H9 (cell line): Measurements from ENCODE around the gene MFGE8. TPM values are rescaled to one million over a fixed set of nuclear protein-coding genes. Genes with fewer than 3 reads are reported as not detected.

ENCODE experiments used
- DNase-seq: peaks from one replicate; pipeline ENCODE4 v3.0.0-alpha.2; 2017
- H2AFZ ChIP-seq: one replicate; pipeline ENCODE4 v1.6.1; 2013; ENCODE audit warnings: mild to moderate bottlenecking, low read length, control low read depth, moderate library complexity
- H2AK5ac ChIP-seq: 2 replicates; pipeline ENCODE4 v1.6.1; 2013; ENCODE audit warnings: low read length, control low read depth, mixed read lengths; ENCODE audit not compliant: insufficient read length
- H2BK120ac ChIP-seq: one replicate; pipeline ENCODE4 v1.6.1; 2013; ENCODE audit warnings: low read depth, mild to moderate bottlenecking, low read length, control low read depth, inconsistent platforms; ENCODE audit not compliant: poor library complexity, severe bottlenecking
- H2BK12ac ChIP-seq: 2 replicates; pipeline ENCODE4 v1.6.1; 2013; ENCODE audit warnings: low read length, control low read depth, mixed read lengths, low read depth; ENCODE audit not compliant: insufficient read length
- H2BK15ac ChIP-seq: 2 replicates; pipeline ENCODE4 v1.6.1; 2013; ENCODE audit warnings: low read depth, low read length, control low read depth
- H2BK20ac ChIP-seq: one replicate; pipeline ENCODE4 v1.6.1; 2013; ENCODE audit warnings: low read depth, mild to moderate bottlenecking, low read length, control low read depth, inconsistent platforms; ENCODE audit not compliant: poor library complexity, severe bottlenecking
- H2BK5ac ChIP-seq: 2 replicates; pipeline ENCODE4 v1.6.1; 2013; ENCODE audit warnings: low read length, control low read depth, mixed read lengths; ENCODE audit not compliant: insufficient read length
- H3K14ac ChIP-seq: 2 replicates; pipeline ENCODE4 v1.6.1; 2013; ENCODE audit warnings: low read length, control low read depth; ENCODE audit not compliant: insufficient read depth
- H3K18ac ChIP-seq: 2 replicates; pipeline ENCODE4 v1.6.1; 2013; ENCODE audit warnings: low read depth, mild to moderate bottlenecking, mixed read lengths, low read length, control low read depth; ENCODE audit not compliant: insufficient read length
- H3K23ac ChIP-seq: 2 replicates; pipeline ENCODE4 v1.6.1; 2013; ENCODE audit warnings: low read length, control low read depth, mixed read lengths, low read depth; ENCODE audit not compliant: insufficient read length
- H3K23me2 ChIP-seq: 2 replicates; pipeline ENCODE4 v1.6.1; 2013; ENCODE audit warnings: low read depth, mild to moderate bottlenecking, mixed read lengths, low read length, control low read depth; ENCODE audit not compliant: insufficient read length, poor library complexity, severe bottlenecking
- H3K27ac ChIP-seq: 2 replicates; pipeline ENCODE4 v1.5.1; 2013; ENCODE audit warnings: low read length, control low read depth, mixed read lengths, low read depth; ENCODE audit not compliant: insufficient read length
- H3K27me3 ChIP-seq: 2 replicates; pipeline ENCODE4 v1.6.1; 2013; ENCODE audit warnings: low read length, control low read depth, inconsistent platforms; ENCODE audit not compliant: insufficient read depth
- H3K4ac ChIP-seq: 2 replicates; pipeline ENCODE4 v1.6.1; 2013; ENCODE audit warnings: low read depth, mild to moderate bottlenecking, control low read depth, inconsistent platforms, low read length, moderate library complexity
- H3K4me1 ChIP-seq: 2 replicates; pipeline ENCODE4 v1.6.1; 2013; ENCODE audit warnings: low read length, control low read depth, inconsistent platforms; ENCODE audit not compliant: insufficient read depth
- H3K4me2 ChIP-seq: 2 replicates; pipeline ENCODE4 v1.6.1; 2013; ENCODE audit warnings: low read length, control low read depth, mixed read lengths; ENCODE audit not compliant: insufficient read length, insufficient read depth
- H3K56ac ChIP-seq: 2 replicates; pipeline ENCODE4 v1.6.1; 2013; ENCODE audit warnings: low read depth, mild to moderate bottlenecking, mixed read lengths, low read length, control low read depth; ENCODE audit not compliant: insufficient read length
- H3K79me1 ChIP-seq: 2 replicates; pipeline ENCODE4 v1.6.1; 2013; ENCODE audit warnings: low read depth, mild to moderate bottlenecking, moderate library complexity, low read length, control low read depth, inconsistent platforms; ENCODE audit not compliant: insufficient read depth, poor library complexity, severe bottlenecking
- H3K79me2 ChIP-seq: 2 replicates; pipeline ENCODE4 v1.6.1; 2013; ENCODE audit warnings: low read length, control low read depth, inconsistent platforms; ENCODE audit not compliant: insufficient read depth
- H3K9ac ChIP-seq: 2 replicates; pipeline ENCODE4 v1.6.1; 2013; ENCODE audit warnings: low read length, control low read depth, mixed read lengths; ENCODE audit not compliant: insufficient read length; ENCODE audit errors: extremely low read depth
- H3K9me3 ChIP-seq: one replicate; pipeline ENCODE4 v1.6.1; 2013; ENCODE audit warnings: low read depth, low read length, inconsistent platforms; ENCODE audit not compliant: control insufficient read depth
- H3T11ph ChIP-seq: one replicate; pipeline ENCODE4 v1.6.1; 2013; ENCODE audit warnings: mild to moderate bottlenecking, low read length, control low read depth, inconsistent platforms
- H4K20me1 ChIP-seq: one replicate; pipeline ENCODE4 v1.6.1; 2013; ENCODE audit not compliant: control insufficient read depth, insufficient read length, insufficient read depth
- H4K5ac ChIP-seq: 2 replicates; pipeline ENCODE4 v1.6.1; 2013; ENCODE audit warnings: low read depth, mild to moderate bottlenecking, mixed read lengths, low read length, control low read depth; ENCODE audit not compliant: insufficient read length
- H4K8ac ChIP-seq: replicated peaks from 2 replicates; pipeline ENCODE4 v1.6.1; 2013; ENCODE audit warnings: low read length, control low read depth, mixed read lengths, low read depth; ENCODE audit not compliant: insufficient read length
- H4K91ac ChIP-seq: 2 replicates; pipeline ENCODE4 v1.6.1; 2013; ENCODE audit warnings: low read depth, mild to moderate bottlenecking, moderate library complexity, mixed read lengths, low read length, control low read depth; ENCODE audit not compliant: insufficient read length
- H3K27ac Mint-ChIP-seq, 3 experiments: 2 replicates in 2 of 3; 3 replicates in 1 of 3; pipeline ENCODE4 v1.8.0; 2020 to 2021; ENCODE audit warnings: mixed read lengths in 3 of 3, mild to moderate bottlenecking in 1 of 3, moderate library complexity in 1 of 3
- H3K27me3 Mint-ChIP-seq: 2 replicates; pipeline ENCODE4 v1.8.0; 2021; ENCODE audit warnings: low read depth, mild to moderate bottlenecking, moderate library complexity, mixed read lengths
- H3K36me3 Mint-ChIP-seq, 3 experiments: 2 replicates in 2 of 3; 3 replicates in 1 of 3; pipeline ENCODE4 v1.8.0; 2020 to 2021; ENCODE audit warnings: low read depth in 3 of 3, mixed read lengths in 3 of 3; ENCODE audit not compliant: insufficient read depth in 1 of 3
- H3K4me1 Mint-ChIP-seq, 2 experiments: 2 replicates each; pipeline ENCODE4 v1.8.0; 2020; ENCODE audit warnings: mixed read lengths in 2 of 2
- H3K4me3 Mint-ChIP-seq, 2 experiments: 2 replicates in 1 of 2; 3 replicates in 1 of 2; pipeline ENCODE4 v1.8.0; 2020 to 2021; ENCODE audit warnings: mild to moderate bottlenecking in 2 of 2, mixed read lengths in 2 of 2, moderate library complexity in 1 of 2
- H3K9me3 Mint-ChIP-seq, 2 experiments: 2 replicates in 1 of 2; 3 replicates in 1 of 2; pipeline ENCODE4 v1.8.0; 2020; ENCODE audit warnings: mild to moderate bottlenecking in 2 of 2, mixed read lengths in 2 of 2, moderate library complexity in 1 of 2
- WGBS: extraction: QIAGEN DNeasy Blood & Tissue Kit; methylation state at CpG from one replicate; pipeline ENCODE4 v1.1.7; 2013; ENCODE audit warnings: missing lambda C conversion rate, low lambda C conversion rate, mixed read lengths; ENCODE audit not compliant: insufficient read length; ENCODE audit errors: extremely low coverage; 5-methylcytosine and 5-hydroxymethylcytosine counted together
- total RNA-seq: library from RNA; stranded (reverse); gene quantifications from 2 replicates; pipeline ENCODE4 v1.2.1, GENCODE V29; 2021
- TF ChIP-seq, protein P1 (sequence below): fragments of 200-600 bp; sonication (generic); conservative IDR thresholded peaks from 3 replicates; pipeline ENCODE4 v1.8.0; 2021; ENCODE audit warnings: antibody characterized with exemption, mild to moderate bottlenecking

The MFGE8 gene
- total RNA-seq, 1 experiment from 2014 or later: 653 TPM

DNA sequence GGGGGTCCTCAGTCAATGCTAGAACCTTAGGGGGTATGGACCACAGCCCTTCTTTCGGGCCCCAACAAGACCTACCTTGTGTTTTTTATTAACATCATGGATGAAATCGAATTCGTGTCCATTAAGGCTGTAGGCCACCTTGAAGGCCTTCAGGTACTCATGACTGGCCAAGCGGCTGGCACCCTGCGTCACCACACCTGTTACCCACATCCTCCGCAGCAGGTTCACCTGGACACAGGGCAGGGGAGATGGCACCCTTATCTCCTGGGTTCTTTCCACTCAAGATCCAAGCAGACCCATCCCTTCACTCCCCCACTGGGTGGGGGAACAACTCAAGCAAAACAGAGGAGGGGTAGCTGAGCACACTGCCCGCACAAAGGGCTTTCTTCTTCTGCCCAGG lies 6.6 kb downstream of the MFGE8 start:
- Histone ChIP-seq H3T11ph (no peak overlapping the region), H4K91ac (no peak overlapping the region), H4K5ac (no peak overlapping the region), H2AK5ac (no peak overlapping the region), H3K9me3 (no peaks in the 10 kb centered on the region), H2BK5ac (no peak overlapping the region), H3K4me1 (peaks cover 8% of the 10 kb centered on the region), H3K4ac (no peak overlapping the region), H3K23me2 (no peaks in the 10 kb centered on the region), H3K18ac (no peak overlapping the region), H3K27ac (no peak overlapping the region), H3K14ac (no peak overlapping the region), H3K79me1 (peaks cover 21% of the 10 kb centered on the region), H2BK12ac (no peak overlapping the region), H2AFZ (no peak overlapping the region), H4K8ac (no peak overlapping the region), H3K27me3 (no peaks in the 10 kb centered on the region), H4K20me1 (no peaks in the 10 kb centered on the region), H3K56ac (no peak overlapping the region), H2BK20ac (no peak overlapping the region), H3K79me2 (peaks cover 13% of the 10 kb centered on the region; the same call in 1 of the 2 replicates), H3K23ac (no peak overlapping the region), H3K9ac (no peak overlapping the region), H2BK15ac (no peak overlapping the region), H3K4me2 (no peak overlapping the region), H2BK120ac (no peak overlapping the region)
- no CpG with 5 or more reads among the region's 7 CpGs for WGBS
- DNase-seq: no peak
- Mint-ChIP-seq H3K4me3 (no peak overlapping the region), H3K4me1 (peaks cover 48 to 92% of the 10 kb centered on the region in 2 experiments), H3K36me3 (peaks cover 87 to 100% (median 97%) of the 10 kb centered on the region in 3 experiments), H3K27me3 (no peaks in the 10 kb centered on the region), H3K27ac (peak overlapping the region in 1 of 3 experiments; percentile 95; a peak in 2 of 7 replicates), H3K9me3 (no peaks in the 10 kb centered on the region; a peak in 1 of 5 replicates)
- TF ChIP-seq, protein P1, sequence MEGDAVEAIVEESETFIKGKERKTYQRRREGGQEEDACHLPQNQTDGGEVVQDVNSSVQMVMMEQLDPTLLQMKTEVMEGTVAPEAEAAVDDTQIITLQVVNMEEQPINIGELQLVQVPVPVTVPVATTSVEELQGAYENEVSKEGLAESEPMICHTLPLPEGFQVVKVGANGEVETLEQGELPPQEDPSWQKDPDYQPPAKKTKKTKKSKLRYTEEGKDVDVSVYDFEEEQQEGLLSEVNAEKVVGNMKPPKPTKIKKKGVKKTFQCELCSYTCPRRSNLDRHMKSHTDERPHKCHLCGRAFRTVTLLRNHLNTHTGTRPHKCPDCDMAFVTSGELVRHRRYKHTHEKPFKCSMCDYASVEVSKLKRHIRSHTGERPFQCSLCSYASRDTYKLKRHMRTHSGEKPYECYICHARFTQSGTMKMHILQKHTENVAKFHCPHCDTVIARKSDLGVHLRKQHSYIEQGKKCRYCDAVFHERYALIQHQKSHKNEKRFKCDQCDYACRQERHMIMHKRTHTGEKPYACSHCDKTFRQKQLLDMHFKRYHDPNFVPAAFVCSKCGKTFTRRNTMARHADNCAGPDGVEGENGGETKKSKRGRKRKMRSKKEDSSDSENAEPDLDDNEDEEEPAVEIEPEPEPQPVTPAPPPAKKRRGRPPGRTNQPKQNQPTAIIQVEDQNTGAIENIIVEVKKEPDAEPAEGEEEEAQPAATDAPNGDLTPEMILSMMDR: no peak
